ENCODE measurements around the gene DOCK9. TPM values are rescaled to one million over a fixed set of nuclear protein-coding genes. Genes with fewer than 3 reads are reported as not detected.

The DOCK9 gene
- total and polyA plus RNA-seq, 2 donors (not counting 3 experiments of a cell fraction or from before 2014, with no cell fraction given) = 147 to 323 TPM

- dilution Hi-C loops (cut with MboI; ENCODE audit: extremely low pct_ligation_motif_present, low sequenced_read_pairs) (no loop called here), intact Hi-C loops (cut with micrococcal nuclease) (no loop called here)
- TF ChIP-seq MYC (IDR thresholded peaks at IDR 0.05; ENCODE audit: low read depth, low read length) (no peak), EZH2 (IDR thresholded peaks at IDR 0.05; ENCODE audit: borderline replicate concordance, low read depth, low read length, severe bottlenecking) (no peak), GATA2 (IDR thresholded peaks at IDR 0.05; ENCODE audit: insufficient read depth, insufficient read length, low read depth, low read length) (no peak), POLR2AphosphoS5 (IDR thresholded peaks at IDR 0.05; ENCODE audit: insufficient read depth, low read depth, low read length) (no peak), MAX (IDR thresholded peaks at IDR 0.05; ENCODE audit: insufficient read depth, insufficient read length) (no peak), FOS (IDR thresholded peaks at IDR 0.05; ENCODE audit: borderline replicate concordance, insufficient read depth, low read length) (no peak), CTCF (IDR thresholded peaks at IDR 0.05; ENCODE audit: extremely low read depth in 1 of 2, insufficient read depth in 1 of 2, low read depth in 1 of 2, low read length in 2 of 2) (no peak)
- no peak overlapping the region for H3K4me2 ChIP-seq (ENCODE audit: insufficient read depth, low read length)
- FAIRE-seq (no peak), DNase-seq (ENCODE audit: low read depth, low spot score) (no peak)
- peaks cover 2 to 3% of the 10 kb centered on the region in 2 experiments for H3K27me3 ChIP-seq (ENCODE audit: control insufficient read depth in 2 of 2, insufficient read depth in 2 of 2, low read length in 2 of 2)
- POLR2A ChIA-PET = no interaction called here
- no peak overlapping the region for H3K4me3 ChIP-seq (replicated peaks in 1 of 3; ENCODE audit: insufficient read depth in 1 of 3, low read depth in 1 of 3, low read length in 3 of 3)
- no peaks in the 10 kb centered on the region for H3K79me2 ChIP-seq (ENCODE audit: control insufficient read depth, insufficient read depth, low read length)
- H3K36me3 ChIP-seq (ENCODE audit: control insufficient read depth in 2 of 2, extremely low read depth in 1 of 2, insufficient read depth in 2 of 2, low read length in 2 of 2) = peaks cover 0 to 3% of the 10 kb centered on the region in 2 experiments
- H4K20me1 ChIP-seq (replicated peaks; ENCODE audit: control insufficient read depth, extremely low read depth, insufficient read depth, low read length) = no peaks in the 10 kb centered on the region
- H3K27ac ChIP-seq (ENCODE audit: insufficient read depth, low read depth, low read length) = no peak overlapping the region
- H3K4me1 ChIP-seq (ENCODE audit: control insufficient read depth, extremely low read depth, insufficient read depth, low read length) = no peaks in the 10 kb centered on the region
- H3K9me1 ChIP-seq (replicated peaks; ENCODE audit: control insufficient read depth, extremely low read depth, insufficient read depth, low read length) = no peaks in the 10 kb centered on the region
- BruUV-seq (replicated peaks) = no TSS peak
- H3K9ac ChIP-seq (replicated peaks; ENCODE audit: extremely low read depth, insufficient read depth, low read length) = no peak overlapping the region
- CTCF ChIA-PET = no interaction called here
- no peak overlapping the region for H2AFZ ChIP-seq (ENCODE audit: low read depth, low read length)
- no peaks in the 10 kb centered on the region for H3K9me3 ChIP-seq (replicated peaks; ENCODE audit: control insufficient read depth, insufficient read depth, low read length)
Observed at GRCh38 chr13:98787996-98788395, 189.9 kb downstream of the DOCK9 start.

Data from endothelial cell of umbilical vein (primary cell).